Astrocyte of the cerebellum (primary cell): ENCODE data around the gene DENND5B.
"Not testable (repeated sequence)": the region's sequence is repeated elsewhere in the genome, so short reads cannot be mapped to it uniquely, and the experiment has no call there.

Source experiments
- DNase-seq: peaks from one replicate; pipeline ENCODE4 v3.0.0-alpha.2; 2011; ENCODE audit warnings: low read depth
- H3K4me3 ChIP-seq: 2 replicates; pipeline ENCODE4 v1.5.1; 2011; ENCODE audit warnings: mild to moderate bottlenecking, low read depth, low read length, moderate library complexity
- in situ Hi-C: cut with HindIII; loops from 2 replicates; pipeline ENCODE4 v1.10.0; 2017; ENCODE audit warnings: low sequenced_read_pairs
- TF ChIP-seq, protein P1 (sequence below): IDR thresholded peaks from 2 replicates; pipeline ENCODE4 v1.5.1; 2012; ENCODE audit warnings: low read length, low read depth, moderate library complexity, mild to moderate bottlenecking; ENCODE audit errors: missing control alignments

Gene DENND5B

DNA sequence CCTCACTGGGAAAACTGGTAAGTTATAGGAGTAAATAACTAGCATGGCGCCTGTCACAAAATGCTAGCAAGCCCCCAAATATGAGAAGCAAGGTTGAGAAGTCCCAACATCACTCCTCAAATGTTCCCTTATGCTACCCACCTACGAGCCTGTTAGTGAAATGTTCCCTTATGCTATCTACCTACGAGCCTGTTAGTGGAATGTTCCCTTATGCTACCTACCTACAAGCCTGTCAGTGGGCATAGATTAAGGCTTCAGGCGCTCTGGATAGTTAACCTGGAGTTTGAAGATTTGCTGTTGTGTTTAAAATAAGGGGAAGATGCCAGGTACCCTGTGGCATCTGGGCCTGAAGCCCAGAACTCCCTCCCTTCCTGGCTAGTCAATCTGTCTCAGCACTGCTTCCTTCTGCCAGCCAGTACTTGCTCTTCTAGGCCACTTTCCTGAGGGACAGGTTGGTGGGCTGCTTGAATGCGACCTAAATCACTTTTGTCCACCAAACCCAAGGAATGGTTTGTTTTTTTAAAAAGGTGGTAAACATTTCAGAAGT is 197.9 kb downstream of the DENND5B start:
- DNase-seq, result no peak
- H3K4me3 ChIP-seq, result no peak overlapping the region
- TF ChIP-seq, protein P1, sequence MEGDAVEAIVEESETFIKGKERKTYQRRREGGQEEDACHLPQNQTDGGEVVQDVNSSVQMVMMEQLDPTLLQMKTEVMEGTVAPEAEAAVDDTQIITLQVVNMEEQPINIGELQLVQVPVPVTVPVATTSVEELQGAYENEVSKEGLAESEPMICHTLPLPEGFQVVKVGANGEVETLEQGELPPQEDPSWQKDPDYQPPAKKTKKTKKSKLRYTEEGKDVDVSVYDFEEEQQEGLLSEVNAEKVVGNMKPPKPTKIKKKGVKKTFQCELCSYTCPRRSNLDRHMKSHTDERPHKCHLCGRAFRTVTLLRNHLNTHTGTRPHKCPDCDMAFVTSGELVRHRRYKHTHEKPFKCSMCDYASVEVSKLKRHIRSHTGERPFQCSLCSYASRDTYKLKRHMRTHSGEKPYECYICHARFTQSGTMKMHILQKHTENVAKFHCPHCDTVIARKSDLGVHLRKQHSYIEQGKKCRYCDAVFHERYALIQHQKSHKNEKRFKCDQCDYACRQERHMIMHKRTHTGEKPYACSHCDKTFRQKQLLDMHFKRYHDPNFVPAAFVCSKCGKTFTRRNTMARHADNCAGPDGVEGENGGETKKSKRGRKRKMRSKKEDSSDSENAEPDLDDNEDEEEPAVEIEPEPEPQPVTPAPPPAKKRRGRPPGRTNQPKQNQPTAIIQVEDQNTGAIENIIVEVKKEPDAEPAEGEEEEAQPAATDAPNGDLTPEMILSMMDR, result no peak
- in situ Hi-C loops, result no loop called here

DNA sequence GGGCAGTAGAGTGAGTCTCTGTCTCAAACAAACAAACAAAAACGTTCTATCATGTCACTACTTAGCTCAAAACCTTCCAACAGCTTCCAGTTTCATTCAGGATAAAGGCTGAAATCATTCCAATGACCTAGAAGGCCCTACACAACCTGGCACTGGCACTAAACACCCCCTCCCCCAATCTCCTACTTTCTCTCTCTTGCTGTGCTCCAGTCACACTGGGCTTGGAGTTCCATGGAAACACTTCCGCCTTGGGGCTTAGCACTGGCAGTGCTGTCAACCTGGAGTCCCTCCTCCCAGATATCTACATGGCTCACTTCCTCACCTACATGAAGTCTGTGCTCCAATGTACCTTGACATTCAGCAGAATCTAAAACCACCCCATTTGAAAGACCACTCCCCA is 199.9 kb downstream of the DENND5B start:
- TF ChIP-seq, protein P1, result no peak
- H3K4me3 ChIP-seq, result no peak overlapping the region
- no peak for DNase-seq
- in situ Hi-C loops, result no loop called here

DNA sequence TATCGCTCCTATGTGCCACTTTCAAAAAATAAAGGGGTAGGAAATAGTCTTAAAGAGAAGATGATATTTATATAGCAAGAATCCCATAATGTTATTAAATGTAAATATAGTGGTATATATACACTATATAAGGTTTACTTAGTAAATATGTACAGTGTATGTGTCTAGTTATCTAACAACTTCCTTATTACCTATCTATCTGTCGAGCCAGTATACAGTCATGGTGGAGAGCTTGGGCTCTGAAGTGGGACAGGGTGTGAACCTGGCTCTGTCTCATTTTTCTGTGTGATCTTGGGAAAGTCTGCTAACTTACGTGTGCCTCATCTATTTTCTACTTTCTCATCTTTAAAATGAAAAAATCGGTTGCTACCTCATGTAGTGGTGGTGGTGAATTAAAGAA is 202.2 kb downstream of the DENND5B start:
- in situ Hi-C loops, result no loop called here
- no peak for DNase-seq
- no peak overlapping the region for H3K4me3 ChIP-seq
- TF ChIP-seq, protein P1, result no peak

DNA sequence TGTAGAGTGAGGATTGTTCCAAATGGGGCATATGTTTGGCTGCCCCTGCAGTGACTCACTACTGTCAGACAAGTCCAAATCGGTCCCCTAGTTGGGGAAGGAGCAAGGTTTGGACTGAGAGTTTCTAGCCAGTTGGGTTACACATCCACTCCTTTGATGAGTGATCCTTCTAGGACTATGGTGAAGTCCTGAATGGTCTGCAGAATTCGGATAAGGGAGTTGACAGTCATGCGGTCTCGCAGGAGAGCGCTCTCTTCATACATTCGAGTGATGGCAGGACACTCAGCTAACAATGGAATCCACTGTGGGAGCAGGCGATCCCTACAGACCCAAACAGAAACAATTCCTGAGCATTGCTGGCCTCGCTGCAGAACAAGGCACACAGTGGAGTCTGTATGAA is 203.5 kb downstream of the DENND5B start:
- no peak overlapping the region for H3K4me3 ChIP-seq
- DNase-seq, result no peak
- in situ Hi-C loops, result no loop called here
- TF ChIP-seq, protein P1, result no peak

DNA sequence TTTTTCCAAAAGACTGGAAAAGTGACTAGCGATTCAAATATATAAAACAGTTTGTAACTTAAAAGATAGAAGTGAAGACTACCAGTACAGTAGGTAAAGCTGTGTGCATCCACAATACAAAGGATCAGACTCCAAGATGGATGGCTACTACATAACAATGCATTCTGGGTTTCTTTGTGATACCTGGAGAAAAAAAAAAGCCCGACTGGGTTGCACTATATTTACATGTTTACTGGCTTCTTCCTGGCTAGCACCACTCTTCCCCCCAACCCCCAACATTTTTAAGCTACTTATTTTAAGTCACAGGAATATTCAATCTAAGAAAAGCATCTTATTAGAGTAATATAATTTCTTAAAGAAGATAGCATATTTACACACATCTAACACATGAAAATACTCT is 203.9 kb downstream of the DENND5B start:
- DNase-seq, result no peak
- TF ChIP-seq, protein P1, result no peak
- in situ Hi-C loops, result no loop called here
- no peak overlapping the region for H3K4me3 ChIP-seq

DNA sequence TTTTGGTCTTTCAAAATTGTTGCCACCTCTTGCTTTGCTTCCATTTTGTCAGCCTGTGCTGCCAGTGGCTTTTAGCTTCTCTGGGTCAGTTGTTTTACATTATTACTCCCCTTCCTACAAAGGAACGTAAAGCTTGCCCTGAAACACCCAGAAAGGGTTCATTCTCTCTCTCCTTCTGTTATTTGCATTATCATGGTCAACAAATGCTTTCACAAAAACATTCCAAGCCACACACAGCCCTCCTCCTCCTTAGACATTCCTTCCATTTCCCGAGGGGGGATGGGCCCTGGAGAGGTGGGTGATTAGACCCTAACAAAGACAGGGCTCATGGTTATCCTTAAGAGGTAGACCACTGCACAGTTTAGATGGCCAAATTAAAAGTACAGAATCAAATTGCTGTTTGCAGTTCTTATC is 204.6 kb downstream of the DENND5B start:
- no peak overlapping the region for H3K4me3 ChIP-seq
- in situ Hi-C loops, result no loop called here
- TF ChIP-seq, protein P1, result no peak
- no peak for DNase-seq

DNA sequence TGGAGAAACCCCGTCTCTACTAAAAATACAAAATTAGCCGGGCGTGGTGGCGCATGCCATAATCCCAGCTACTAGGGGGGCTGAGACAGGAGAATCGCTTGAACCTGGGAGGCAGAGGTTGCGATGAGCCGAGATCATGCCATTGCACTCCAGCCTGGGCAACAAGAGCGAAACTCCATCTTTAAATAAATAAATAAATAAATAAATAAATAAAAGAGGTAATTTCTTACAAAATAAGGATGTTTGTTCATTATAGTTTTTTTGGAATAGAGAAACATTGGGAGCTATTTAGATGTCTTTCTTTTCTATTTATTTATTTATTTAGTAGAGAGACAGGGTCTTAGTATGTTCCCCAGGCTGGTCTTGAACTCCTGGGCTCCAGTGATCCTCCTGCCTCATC is 213.7 kb downstream of the DENND5B start:
- DNase-seq, in situ Hi-C loops, H3K4me3 ChIP-seq: not testable (repeated sequence)

DNA sequence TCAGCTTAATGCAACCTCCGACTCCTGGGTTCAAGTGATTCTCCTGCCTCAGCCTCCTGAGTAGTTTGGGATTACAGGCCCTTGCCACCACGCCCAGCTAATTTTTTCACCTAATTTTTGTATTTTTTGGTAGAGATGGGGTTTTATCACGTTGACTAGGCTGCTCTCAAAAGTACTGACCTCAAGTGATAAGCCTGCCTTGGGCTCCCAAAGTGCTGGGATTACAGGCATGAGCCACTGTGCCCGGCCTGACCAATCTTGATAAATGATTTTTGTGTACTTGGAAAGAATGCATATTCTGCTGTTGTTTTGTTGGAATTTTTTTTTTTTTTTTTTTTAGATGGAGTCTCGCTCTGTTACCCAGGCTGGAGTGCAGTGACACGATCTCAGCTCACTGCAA is 215.5 kb downstream of the DENND5B start:
- H3K4me3 ChIP-seq, in situ Hi-C loops, DNase-seq: not testable (repeated sequence)
